Sigmoid colon (tissue), 7 donors: ENCODE measurements around the gene RUNDC3A. TPM values are rescaled to one million over a fixed set of nuclear protein-coding genes. Genes with fewer than 3 reads are reported as not detected.

Experiments used
- DNase-seq: peaks from one replicate; pipeline ENCODE4 v3.0.0-alpha.2; 2019
- H3K27ac ChIP-seq, 4 donors: fragments of 200-600 bp; sonication (generic); one replicate each; pipeline ENCODE4 v1.5.1; 2016 to 2019; ENCODE audit warnings: mild to moderate bottlenecking in 1 of 4
- H3K27me3 ChIP-seq, 3 donors: fragments of 200-600 bp; sonication (generic); one replicate each; pipeline ENCODE4 v1.5.1; 2019; ENCODE audit warnings: mild to moderate bottlenecking in 1 of 3
- H3K36me3 ChIP-seq, 4 donors: fragments of 200-600 bp; sonication (generic); one replicate each; pipeline ENCODE4 v1.5.1; 2016 to 2019
- H3K4me1 ChIP-seq, 4 donors: fragments of 200-600 bp; sonication (generic); one replicate each; pipeline ENCODE4 v1.5.1; 2017 to 2019
- H3K4me3 ChIP-seq, 4 donors: fragments of 200-600 bp; sonication (generic); one replicate each; pipeline ENCODE4 v1.5.1; 2017 to 2019; ENCODE audit warnings: mild to moderate bottlenecking in 2 of 4, moderate library complexity in 1 of 4
- H3K9me3 ChIP-seq, 4 donors: fragments of 200-600 bp in 3 of 4; sonication (generic) in 3 of 4; one replicate each; pipeline versions ENCODE4 v1.5.1 to v1.6.1; 2013 to 2019
- EP300 ChIP-seq, 4 donors: sonication (generic); formaldehyde crosslinking; IDR thresholded peaks; one replicate each; pipeline ENCODE4 v1.6.1; 2017; ENCODE audit warnings: antibody characterized with exemption in 4 of 4
- POLR2A ChIP-seq, 2 donors: fragments of 450-650 bp; IDR thresholded peaks; one replicate each; pipeline ENCODE4 v1.6.1; 2016; ENCODE audit warnings: antibody characterized with exemption in 2 of 2, mild to moderate bottlenecking in 2 of 2, moderate library complexity in 2 of 2
- POLR2AphosphoS5 ChIP-seq, 4 donors: sonication (generic); formaldehyde crosslinking; IDR thresholded peaks; one replicate each; pipeline ENCODE4 v1.6.1; 2017; ENCODE audit warnings: antibody characterized with exemption in 4 of 4
- WGBS, 2 donors: extraction: QIAGEN DNeasy Blood & Tissue Kit; methylation state at CpG; one replicate each; pipeline ENCODE4 v1.1.7; 2013; 5-methylcytosine and 5-hydroxymethylcytosine counted together
- intact Hi-C: fragments of 100-400 bp; cut with DNase I; formaldehyde crosslinking; loops from one replicate; pipeline ENCODE4 v1.15.1; 2023
- polyA plus RNA-seq, 3 donors: library from polyadenylated mRNA; stranded (reverse); fragments of 200-250 nt; gene quantifications; one replicate each; pipeline ENCODE4 v1.2.3, GENCODE V29; 2013
- total RNA-seq, 4 donors: library from RNA; depleted of rRNA; stranded (reverse); fragments of >200 nt; gene quantifications; one replicate each; pipeline ENCODE4 v1.1.0, GENCODE V29; 2016
- TF ChIP-seq, protein P1 (sequence below), 4 experiments: fragments of 450-650 bp in 3 of 4; fragments of 200-600 bp in 1 of 4; IDR thresholded peaks; one replicate each; pipeline ENCODE4 v1.5.1; 2016 to 2019; ENCODE audit warnings: antibody characterized with exemption in 4 of 4, mild to moderate bottlenecking in 3 of 4, moderate library complexity in 2 of 4
- donor health status: healthy with polysubstance abuse.
- donor health status: Bipolar disorder and iron deficiency.
- donor health status: healthy.

The RUNDC3A gene
- total and polyA plus RNA-seq, 7 donors = 0.46 to 10.5 (median 2.5) TPM

DNA sequence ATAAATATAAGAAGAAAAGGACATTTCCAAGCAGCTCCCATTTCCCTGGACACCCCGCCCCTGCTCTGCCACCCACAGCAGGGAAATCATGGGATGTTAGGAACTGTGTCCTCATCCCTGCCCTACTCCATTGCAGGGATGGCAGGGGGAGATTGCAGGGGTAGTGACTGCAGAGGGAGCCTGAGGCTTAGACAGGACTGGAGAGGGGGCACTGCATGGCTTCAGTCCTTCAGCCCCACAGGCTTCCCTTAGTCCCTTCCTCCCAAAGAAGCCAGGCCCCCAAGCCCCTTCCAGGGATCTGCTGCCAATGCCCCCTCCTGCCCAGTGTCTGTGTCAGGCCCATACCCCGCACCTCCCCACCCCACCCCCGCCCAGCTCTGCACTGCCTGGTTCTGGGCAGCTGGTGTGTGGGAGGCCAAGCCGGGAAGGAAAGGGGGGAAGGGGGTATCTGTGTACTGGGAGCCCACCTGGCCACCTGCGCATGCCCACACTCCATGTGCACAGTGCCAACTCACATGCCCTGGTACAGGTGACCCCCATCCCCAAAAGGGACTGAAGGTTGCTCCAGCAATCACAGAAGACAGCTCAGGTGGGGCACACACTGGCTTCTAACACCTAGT is 3.3 kb downstream of the RUNDC3A start:
- peaks cover 22 to 43% (median 40%) of the 10 kb centered on the region in 3 donors for H3K27me3 ChIP-seq
- intact Hi-C loops = no loop called here

GRCh38 chr17:44312396-44313104 is 4.1 kb downstream of the RUNDC3A start:
- Histone ChIP-seq H3K4me1 (peaks cover 0 to 28% (median 27%) of the 10 kb centered on the region in 4 donors), H3K4me3 (no peak overlapping the region), H3K27ac (no peak overlapping the region), H3K9me3 (no peaks in the 10 kb centered on the region), H3K27me3 (peaks cover 22 to 51% (median 49%) of the 10 kb centered on the region in 3 donors), H3K36me3 (no peaks in the 10 kb centered on the region)
- no peak for TF ChIP-seq POLR2A (IDR thresholded peaks at IDR 0.05)
- TF ChIP-seq POLR2AphosphoS5 (IDR thresholded peaks at IDR 0.05) = no peak
- TF ChIP-seq, protein P1, sequence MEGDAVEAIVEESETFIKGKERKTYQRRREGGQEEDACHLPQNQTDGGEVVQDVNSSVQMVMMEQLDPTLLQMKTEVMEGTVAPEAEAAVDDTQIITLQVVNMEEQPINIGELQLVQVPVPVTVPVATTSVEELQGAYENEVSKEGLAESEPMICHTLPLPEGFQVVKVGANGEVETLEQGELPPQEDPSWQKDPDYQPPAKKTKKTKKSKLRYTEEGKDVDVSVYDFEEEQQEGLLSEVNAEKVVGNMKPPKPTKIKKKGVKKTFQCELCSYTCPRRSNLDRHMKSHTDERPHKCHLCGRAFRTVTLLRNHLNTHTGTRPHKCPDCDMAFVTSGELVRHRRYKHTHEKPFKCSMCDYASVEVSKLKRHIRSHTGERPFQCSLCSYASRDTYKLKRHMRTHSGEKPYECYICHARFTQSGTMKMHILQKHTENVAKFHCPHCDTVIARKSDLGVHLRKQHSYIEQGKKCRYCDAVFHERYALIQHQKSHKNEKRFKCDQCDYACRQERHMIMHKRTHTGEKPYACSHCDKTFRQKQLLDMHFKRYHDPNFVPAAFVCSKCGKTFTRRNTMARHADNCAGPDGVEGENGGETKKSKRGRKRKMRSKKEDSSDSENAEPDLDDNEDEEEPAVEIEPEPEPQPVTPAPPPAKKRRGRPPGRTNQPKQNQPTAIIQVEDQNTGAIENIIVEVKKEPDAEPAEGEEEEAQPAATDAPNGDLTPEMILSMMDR (IDR thresholded peaks at IDR 0.05) = no peak
- no peak for TF ChIP-seq EP300 (IDR thresholded peaks at IDR 0.05)
- no peak for DNase-seq
- WGBS, 2 donors = 64 to 70% methylated on average over 17 of the region's 17 CpGs
- intact Hi-C loops = no loop called here

More for the DNA sequence above, 3.3 kb downstream of the RUNDC3A start:
- Histone ChIP-seq H3K36me3 (no peaks in the 10 kb centered on the region), H3K4me3 (no peak overlapping the region), H3K27ac (no peak overlapping the region), H3K9me3 (no peaks in the 10 kb centered on the region), H3K4me1 (peaks cover 0 to 32% (median 31%) of the 10 kb centered on the region in 4 donors)
- DNase-seq = no peak
- 71 to 84% methylated on average over 4 to 5 of the region's 5 CpGs for WGBS, 2 donors
- no peak for TF ChIP-seq POLR2A (IDR thresholded peaks at IDR 0.05)
- TF ChIP-seq EP300 (IDR thresholded peaks at IDR 0.05) = no peak
- TF ChIP-seq POLR2AphosphoS5 (IDR thresholded peaks at IDR 0.05) = no peak
- TF ChIP-seq, protein P1 (IDR thresholded peaks at IDR 0.05) = no peak

DNA sequence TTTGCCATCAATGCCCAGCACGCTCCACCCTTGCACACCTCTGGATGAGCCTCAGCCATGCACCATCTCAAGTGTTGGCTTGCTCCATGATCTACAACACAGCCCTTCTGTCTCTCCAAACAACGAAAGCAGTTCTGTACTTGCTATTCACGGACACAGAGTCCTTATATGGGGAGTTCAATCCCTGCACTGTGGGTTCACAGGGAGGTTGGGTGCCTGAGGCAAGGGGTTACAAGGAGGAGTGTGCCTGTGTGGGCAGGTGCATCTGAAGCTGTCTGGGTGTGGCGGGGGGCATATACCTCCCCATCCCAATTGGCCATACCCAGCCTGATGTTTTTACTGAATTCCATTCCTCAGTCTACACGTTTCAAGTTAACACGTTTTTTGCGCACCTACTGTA is 5.6 kb downstream of the RUNDC3A start:
- peaks cover 0 to under 1% (median 0%) of the 10 kb centered on the region in 4 donors for H3K36me3 ChIP-seq
- H3K4me1 ChIP-seq = peaks cover 0 to 17% (median 13%) of the 10 kb centered on the region in 4 donors
- H3K27me3 ChIP-seq = peaks cover 22 to 55% (median 50%) of the 10 kb centered on the region in 3 donors
- H3K4me3 ChIP-seq = no peak overlapping the region
- TF ChIP-seq POLR2AphosphoS5 (IDR thresholded peaks at IDR 0.05) (no peak), EP300 (IDR thresholded peaks at IDR 0.05) (no peak), POLR2A (IDR thresholded peaks at IDR 0.05) (no peak)
- TF ChIP-seq, protein P1 (IDR thresholded peaks at IDR 0.05) = no peak
- WGBS, 2 donors = 73 to 83% methylated on average over 7 of the region's 7 CpGs
- H3K27ac ChIP-seq = no peak overlapping the region
- no peaks in the 10 kb centered on the region for H3K9me3 ChIP-seq
- intact Hi-C loops = no loop called here
- DNase-seq = no peak

DNA sequence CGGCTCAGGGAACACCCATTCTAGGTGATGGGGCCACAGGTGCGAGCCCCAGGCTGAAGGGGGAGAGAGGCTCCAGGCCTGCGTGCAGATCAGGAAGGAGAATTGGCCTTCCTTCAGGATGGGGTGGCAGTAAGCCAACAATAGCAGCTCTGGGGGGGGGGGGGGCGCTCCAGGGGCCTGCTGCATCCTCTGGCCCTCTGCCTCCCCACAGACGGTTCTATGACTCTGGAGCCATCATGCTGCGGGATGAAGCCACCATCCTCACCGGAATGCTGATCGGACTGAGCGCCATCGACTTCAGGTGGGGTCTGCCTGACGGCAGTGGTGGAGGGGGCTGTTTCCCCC is 6.1 kb downstream of the RUNDC3A start:
- no peak overlapping the region for H3K27ac ChIP-seq
- peaks cover 0 to 5% (median 2%) of the 10 kb centered on the region in 4 donors for H3K36me3 ChIP-seq
- DNase-seq = no peak
- H3K9me3 ChIP-seq = no peaks in the 10 kb centered on the region
- peaks cover 22 to 55% (median 50%) of the 10 kb centered on the region in 3 donors for H3K27me3 ChIP-seq
- peaks cover 0 to 14% (median 10%) of the 10 kb centered on the region in 4 donors for H3K4me1 ChIP-seq
- H3K4me3 ChIP-seq = no peak overlapping the region
- intact Hi-C loops = no loop called here
- TF ChIP-seq, protein P1 (IDR thresholded peaks at IDR 0.05) = no peak
- TF ChIP-seq POLR2AphosphoS5 (IDR thresholded peaks at IDR 0.05) = no peak
- no peak for TF ChIP-seq POLR2A (IDR thresholded peaks at IDR 0.05)
- TF ChIP-seq EP300 (IDR thresholded peaks at IDR 0.05) = no peak
- WGBS, 2 donors = 31 to 38% methylated on average over 11 of the region's 11 CpGs
